Neutrophil (primary cell): Measurements from ENCODE around the gene KRT75.

Experiments
- H3K27ac ChIP-seq: fragments of 200-600 bp; sonication (generic); 2 replicates; pipeline ENCODE4 v1.5.1; 2016; ENCODE audit warnings: mild to moderate bottlenecking, moderate library complexity
- H3K27me3 ChIP-seq: fragments of 200-600 bp; sonication (generic); 2 replicates; pipeline ENCODE4 v1.6.0; 2016; ENCODE audit warnings: mild to moderate bottlenecking
- H3K36me3 ChIP-seq: fragments of 200-600 bp; sonication (generic); 2 replicates; pipeline ENCODE4 v1.5.1; 2017
- H3K4me1 ChIP-seq, 2 experiments: fragments of 200-600 bp in 1 of 2; sonication (generic) in 1 of 2; 1 replicate in 1 of 2; 2 replicates in 1 of 2; pipeline versions ENCODE4 v1.5.1 to v1.6.1; 2013 to 2016; ENCODE audit warnings: low read depth in 1 of 2, low read length in 1 of 2, mild to moderate bottlenecking in 1 of 2, moderate library complexity in 1 of 2; ENCODE audit not compliant: control insufficient read depth in 1 of 2, insufficient read depth in 1 of 2
- H3K4me3 ChIP-seq, 2 experiments: fragments of 200-600 bp in 1 of 2; sonication (generic) in 1 of 2; 1 replicate in 1 of 2; 2 replicates in 1 of 2; pipeline ENCODE4 v1.5.1; 2013 to 2016; ENCODE audit warnings: low read depth in 1 of 2, low read length in 1 of 2, mild to moderate bottlenecking in 1 of 2, moderate library complexity in 1 of 2
- H3K9me3 ChIP-seq: fragments of 200-600 bp; sonication (generic); 2 replicates; pipeline ENCODE4 v1.5.1; 2016
- TF ChIP-seq, protein P1 (sequence below): fragments of 200-600 bp; sonication (generic); IDR thresholded peaks from 2 replicates; pipeline ENCODE4 v1.5.1; 2016; ENCODE audit warnings: antibody characterized with exemption

The KRT75 gene

GRCh38 chr12:52444647-52445595 is 10.8 kb upstream of the KRT75 start:
- Histone ChIP-seq H3K4me1 (no peaks in the 10 kb centered on the region), H3K9me3 (no peaks in the 10 kb centered on the region), H3K27ac (no peak overlapping the region), H3K4me3 (no peak overlapping the region), H3K36me3 (no peaks in the 10 kb centered on the region), H3K27me3 (peaks cover 27% of the 10 kb centered on the region)
- TF ChIP-seq, protein P1, sequence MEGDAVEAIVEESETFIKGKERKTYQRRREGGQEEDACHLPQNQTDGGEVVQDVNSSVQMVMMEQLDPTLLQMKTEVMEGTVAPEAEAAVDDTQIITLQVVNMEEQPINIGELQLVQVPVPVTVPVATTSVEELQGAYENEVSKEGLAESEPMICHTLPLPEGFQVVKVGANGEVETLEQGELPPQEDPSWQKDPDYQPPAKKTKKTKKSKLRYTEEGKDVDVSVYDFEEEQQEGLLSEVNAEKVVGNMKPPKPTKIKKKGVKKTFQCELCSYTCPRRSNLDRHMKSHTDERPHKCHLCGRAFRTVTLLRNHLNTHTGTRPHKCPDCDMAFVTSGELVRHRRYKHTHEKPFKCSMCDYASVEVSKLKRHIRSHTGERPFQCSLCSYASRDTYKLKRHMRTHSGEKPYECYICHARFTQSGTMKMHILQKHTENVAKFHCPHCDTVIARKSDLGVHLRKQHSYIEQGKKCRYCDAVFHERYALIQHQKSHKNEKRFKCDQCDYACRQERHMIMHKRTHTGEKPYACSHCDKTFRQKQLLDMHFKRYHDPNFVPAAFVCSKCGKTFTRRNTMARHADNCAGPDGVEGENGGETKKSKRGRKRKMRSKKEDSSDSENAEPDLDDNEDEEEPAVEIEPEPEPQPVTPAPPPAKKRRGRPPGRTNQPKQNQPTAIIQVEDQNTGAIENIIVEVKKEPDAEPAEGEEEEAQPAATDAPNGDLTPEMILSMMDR = no peak

- no peaks in the 10 kb centered on the region for H3K4me1 ChIP-seq
- TF ChIP-seq, protein P1 = no peak
Observed at GRCh38 chr12:52443966-52444365, 9.8 kb upstream of the KRT75 start.

GRCh38 chr12:52442600-52443061 is 8.5 kb upstream of the KRT75 start:
- H3K36me3 ChIP-seq = no peaks in the 10 kb centered on the region
- H3K4me3 ChIP-seq = no peak overlapping the region
- peaks cover 27% of the 10 kb centered on the region for H3K27me3 ChIP-seq
- TF ChIP-seq, protein P1 = no peak
- H3K4me1 ChIP-seq = no peaks in the 10 kb centered on the region
- H3K9me3 ChIP-seq = no peaks in the 10 kb centered on the region
- no peak overlapping the region for H3K27ac ChIP-seq

More at GRCh38 chr12:52443966-52444365, 9.8 kb upstream of the KRT75 start:
- Histone ChIP-seq H3K27me3 (peaks cover 27% of the 10 kb centered on the region), H3K9me3 (no peaks in the 10 kb centered on the region), H3K27ac (no peak overlapping the region), H3K4me3 (no peak overlapping the region), H3K36me3 (no peaks in the 10 kb centered on the region)

DNA sequence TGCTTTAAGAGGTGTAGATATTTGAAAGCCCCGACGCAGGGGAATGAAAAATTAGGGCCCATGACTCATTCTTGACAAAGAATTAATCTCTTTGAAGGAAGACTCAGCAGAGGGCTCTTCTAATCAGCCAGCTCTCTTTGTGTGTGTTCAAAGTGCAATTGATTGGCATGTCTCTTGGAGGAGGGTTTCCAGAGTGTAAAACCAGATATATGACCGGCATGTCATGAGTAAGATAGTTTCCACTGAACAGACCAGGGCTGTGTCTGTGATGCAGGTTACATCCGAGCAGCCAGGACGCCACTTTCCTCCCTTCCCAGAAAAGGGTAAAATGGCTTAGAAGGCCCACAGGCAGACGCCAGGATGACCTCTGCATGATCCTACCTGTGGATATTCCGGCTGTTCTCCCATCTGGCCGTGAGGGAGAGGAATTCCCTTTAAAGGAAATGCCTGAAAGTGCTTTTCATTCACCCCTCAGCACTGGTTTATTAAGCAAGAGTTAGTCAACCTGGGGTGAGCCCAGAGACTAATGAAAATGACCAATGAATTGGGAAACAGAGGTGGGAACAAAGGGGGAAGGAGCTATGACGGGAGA is 7.2 kb upstream of the KRT75 start:
- TF ChIP-seq, protein P1 = no peak
- Histone ChIP-seq H3K4me3 (no peak overlapping the region), H3K27me3 (peaks cover 27% of the 10 kb centered on the region), H3K36me3 (no peaks in the 10 kb centered on the region), H3K9me3 (no peaks in the 10 kb centered on the region), H3K27ac (no peak overlapping the region), H3K4me1 (no peaks in the 10 kb centered on the region)

- Histone ChIP-seq H3K9me3 (no peaks in the 10 kb centered on the region), H3K27me3 (peaks cover 27% of the 10 kb centered on the region), H3K27ac (no peak overlapping the region), H3K36me3 (no peaks in the 10 kb centered on the region), H3K4me3 (no peak overlapping the region), H3K4me1 (no peaks in the 10 kb centered on the region)
- TF ChIP-seq, protein P1 = no peak
Observed at GRCh38 chr12:52440821-52441319, 6.7 kb upstream of the KRT75 start.
